Activated naive CD8-positive, alpha-beta T cell treated with anti-CD3 and anti-CD28 coated beads, Interleukin-2, amount 50 U/mL, for 16 hours (primary cell): ENCODE measurements around the gene GRK6.

Source experiments
- DNase-seq: peaks from one replicate; pipeline ENCODE4 v3.0.0-alpha.2; 2020; ENCODE audit warnings: low read depth, low spot score

GRK6 gene

GRCh38 chr5:177469750-177470525, 43.5 kb downstream of the GRK6 start:
- DNase-seq: no peak

- DNase-seq: no peak
These were observed 44.5 kb downstream of the GRK6 start for GRCh38 chr5:177470759-177471536.

DNA sequence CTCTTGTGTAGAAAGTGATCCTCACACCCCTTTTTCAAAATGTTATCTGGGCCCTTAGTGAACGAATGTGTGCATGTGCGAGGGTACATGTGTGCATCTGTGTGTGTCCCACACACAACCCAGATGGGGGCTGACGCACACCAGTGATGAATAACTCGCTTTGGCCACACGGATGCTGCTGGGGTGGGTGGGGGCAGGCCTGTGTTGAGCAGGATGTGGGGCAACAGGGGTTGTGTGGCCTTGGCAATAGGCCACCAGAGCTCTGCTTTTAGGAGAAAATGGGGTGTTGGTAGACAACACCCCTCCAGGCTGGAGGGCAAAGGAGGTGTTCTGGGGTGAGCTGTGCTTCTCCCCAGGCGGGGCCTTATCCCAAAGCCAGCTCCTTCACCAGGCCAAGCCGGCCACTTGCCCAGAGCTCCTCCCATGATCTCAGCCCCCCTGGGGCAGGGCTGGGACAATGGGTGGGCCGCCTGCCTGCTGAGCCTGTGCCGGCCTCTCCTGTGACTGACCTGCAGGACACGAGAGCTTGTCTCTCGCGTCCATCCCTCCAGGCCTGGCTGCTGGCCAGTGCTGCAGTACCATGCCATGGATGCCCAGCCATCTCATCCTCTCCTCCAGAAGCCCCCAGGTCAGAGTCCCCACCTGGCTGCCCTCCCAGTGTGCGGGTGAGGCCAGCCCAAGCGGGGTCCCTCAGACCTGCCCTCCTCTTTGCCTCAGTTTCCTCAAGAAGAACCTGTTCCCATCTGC, 45.3 kb downstream of the GRK6 start:
- no peak for DNase-seq

- DNase-seq: peak; percentile 58
These were observed 46.3 kb downstream of the GRK6 start for GRCh38 chr5:177472460-177473442.

- DNase-seq: no peak
These were observed 47.0 kb downstream of the GRK6 start, which contains the start of gene DBN1 for GRCh38 chr5:177473443-177474001. Gene DBN1, minus strand, starts transcription at chr5:177473634. Its CDS starts 113 bp downstream, at chr5:177473521.

DNA sequence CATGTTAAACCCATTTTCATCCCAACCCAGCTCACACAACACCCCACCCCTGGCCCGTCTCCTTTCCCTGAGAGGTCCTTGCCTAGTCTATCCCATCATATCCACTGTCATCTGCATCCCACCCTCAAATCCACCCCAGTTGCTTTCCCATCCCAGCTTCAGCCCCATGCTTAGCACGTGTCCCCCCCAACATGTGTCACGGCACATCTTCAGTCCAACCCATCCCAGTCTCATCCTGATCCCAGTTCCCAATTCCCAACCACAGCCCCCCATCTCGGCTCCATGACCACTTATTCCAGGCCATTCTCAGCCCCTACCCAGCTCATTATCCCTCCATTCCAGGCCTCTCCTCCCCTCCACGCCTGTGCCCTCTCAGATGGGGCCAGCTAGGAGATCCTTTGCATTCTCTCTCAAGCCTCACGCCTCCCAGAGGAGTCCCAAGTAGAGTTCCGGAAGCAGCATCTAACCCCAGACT, 47.6 kb downstream of the GRK6 start:
- no peak for DNase-seq

DNA sequence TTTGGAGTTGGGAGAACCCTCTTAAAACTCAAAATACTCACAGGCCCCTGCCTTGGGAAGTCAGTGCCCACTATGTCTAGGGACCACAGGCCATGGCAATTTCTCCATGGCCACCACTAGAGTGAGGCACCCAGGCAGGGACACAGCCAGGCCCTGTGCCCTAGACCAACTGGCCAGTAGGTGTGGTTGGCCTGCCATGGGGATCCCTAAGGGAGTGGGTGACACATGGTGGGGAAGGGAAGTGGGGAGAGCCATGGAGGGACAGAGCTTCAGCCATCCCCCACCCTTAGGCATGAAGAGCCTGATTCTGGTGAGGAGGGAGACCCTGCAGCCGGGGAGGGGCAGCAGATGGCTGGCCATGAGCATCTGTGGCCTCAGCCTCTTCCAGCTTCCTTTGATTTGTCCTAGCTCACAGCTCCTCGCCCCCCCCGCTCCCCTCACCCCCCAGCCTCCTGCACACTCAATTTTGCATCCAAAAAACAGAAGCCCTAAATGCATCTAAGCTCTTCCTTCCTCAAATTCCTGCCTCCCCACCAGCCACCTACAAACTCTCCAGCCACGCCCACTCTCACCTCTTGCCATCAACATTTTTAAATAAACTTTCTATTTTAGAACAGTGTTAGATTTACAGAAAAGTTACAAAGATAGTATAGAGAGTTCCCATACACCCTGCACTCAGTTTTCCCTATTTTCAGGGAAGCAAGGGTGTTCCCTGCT, 48.5 kb downstream of the GRK6 start:
- DNase-seq: no peak

- DNase-seq: no peak
These were observed 49.3 kb downstream of the GRK6 start for GRCh38 chr5:177475563-177476427.

DNA sequence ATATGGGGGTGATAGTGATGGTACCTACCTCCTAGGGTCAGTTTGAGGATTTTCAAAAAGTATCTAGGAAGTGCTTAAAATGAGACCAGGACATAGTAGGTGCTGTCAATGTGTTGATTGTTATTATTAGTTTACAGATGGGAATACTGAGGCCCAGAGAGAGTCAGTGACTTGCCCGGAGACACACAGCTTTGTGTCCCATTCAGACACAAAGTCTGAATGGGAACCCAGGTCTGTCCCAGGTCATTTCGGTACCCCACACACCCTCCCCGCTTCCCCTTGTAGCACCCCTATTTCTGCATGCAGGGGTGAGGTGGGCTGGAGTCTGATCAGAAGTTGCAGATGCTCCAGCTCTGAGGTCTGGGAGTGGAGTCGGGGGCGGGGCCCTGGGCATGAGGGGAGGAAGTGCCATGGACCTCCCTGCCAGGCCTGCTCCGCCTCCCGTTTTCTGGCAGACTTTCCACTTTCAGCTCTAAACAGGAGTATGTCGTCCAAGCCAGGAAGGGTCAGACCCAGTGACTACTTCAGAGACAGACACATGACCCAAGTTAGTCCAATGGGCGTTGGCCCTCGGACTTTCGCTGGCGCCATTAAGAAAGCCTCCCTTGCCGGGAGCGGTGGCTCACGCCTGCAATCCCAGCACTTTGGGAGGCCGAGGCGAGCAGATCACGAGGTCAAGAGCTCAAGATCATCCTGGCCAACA, 50.2 kb downstream of the GRK6 start:
- DNase-seq: no peak

DNA sequence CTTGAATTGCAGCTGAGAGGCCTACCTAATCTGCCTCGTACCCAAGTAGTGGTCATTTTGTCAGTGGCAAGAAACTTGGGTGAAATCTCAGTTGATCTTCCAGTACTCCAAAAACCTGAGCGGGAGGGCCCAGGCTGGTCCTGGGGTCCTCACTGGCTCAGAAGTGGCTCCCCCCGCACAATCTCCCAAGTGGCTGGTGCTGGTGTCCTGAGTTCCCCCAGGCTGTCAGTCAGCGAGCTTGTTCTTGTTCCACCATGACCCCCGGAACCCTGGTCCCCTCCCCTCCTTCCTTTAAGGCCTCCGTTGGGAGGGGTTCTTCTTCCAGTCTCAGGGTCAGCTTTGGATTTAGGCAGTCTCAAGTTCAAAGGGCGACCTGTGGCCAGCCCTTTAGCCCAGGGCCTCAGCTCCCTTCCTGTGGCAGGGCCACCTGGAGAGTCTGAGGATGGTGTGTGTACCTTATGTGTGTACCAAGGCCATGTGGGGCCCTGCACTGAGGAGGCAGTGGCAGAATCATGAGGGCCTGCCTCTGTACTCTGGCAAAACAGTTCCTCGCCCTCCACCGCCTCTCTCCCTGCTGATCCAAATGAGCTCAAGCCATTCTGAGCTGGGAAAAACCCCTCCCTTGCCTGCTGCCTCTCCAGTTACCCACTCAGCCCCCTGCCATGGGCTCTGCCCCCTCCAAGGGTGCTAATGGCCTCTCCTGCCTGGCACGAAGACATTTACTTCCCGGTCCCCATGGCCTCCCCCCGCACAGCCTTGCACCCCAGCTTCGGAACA, 51.4 kb downstream of the GRK6 start:
- DNase-seq: no peak

DNA sequence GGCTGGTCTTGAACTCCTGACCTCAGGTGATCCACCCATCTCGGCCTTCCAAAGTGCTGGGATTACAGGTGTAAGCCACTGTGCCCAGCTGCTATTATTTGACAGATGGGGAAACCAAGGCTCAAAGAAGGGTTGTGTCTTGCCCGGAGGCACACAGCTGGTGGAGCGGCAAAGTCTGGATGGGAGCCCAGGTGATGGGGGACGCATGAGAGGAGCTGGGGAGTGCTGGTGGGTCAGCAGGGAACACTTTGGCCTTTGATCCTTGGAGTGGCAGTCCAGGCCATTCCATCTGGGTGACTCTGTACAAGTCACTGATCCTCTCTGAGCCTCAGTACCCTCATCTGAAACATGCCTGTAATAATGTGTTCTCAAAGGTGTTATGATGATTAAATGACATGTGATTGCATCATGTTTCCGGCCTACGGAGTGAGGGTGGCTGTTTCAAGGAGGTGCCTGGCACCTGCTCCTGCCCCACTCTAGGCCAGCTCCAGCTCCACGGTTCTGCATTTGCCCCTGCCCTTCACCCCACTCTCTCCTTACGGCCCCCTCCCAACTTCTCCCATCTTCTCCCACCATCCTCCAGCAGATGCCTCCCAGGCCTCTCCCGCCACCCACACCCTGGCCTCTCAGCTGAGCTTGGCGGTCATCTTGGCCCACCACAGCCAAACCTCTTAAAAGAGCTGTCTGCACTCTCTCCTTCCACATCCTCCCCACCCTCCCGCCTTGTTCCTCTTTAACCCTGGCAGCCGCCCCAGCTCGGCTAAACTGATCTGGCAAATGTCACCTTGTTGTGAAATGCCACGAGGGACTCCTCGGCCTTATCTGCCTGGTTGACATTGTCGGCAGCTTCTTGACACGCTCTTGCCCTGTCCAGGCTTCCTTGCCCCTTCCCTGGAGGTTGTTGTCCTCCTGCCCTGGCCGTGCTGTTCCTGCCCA, 52.5 kb downstream of the GRK6 start:
- DNase-seq: no peak

- DNase-seq: no peak
These were observed 53.3 kb downstream of the GRK6 start for GRCh38 chr5:177479774-177480173.

- DNase-seq: no peak
These were observed 55.9 kb downstream of the GRK6 start for GRCh38 chr5:177482359-177482795.

DNA sequence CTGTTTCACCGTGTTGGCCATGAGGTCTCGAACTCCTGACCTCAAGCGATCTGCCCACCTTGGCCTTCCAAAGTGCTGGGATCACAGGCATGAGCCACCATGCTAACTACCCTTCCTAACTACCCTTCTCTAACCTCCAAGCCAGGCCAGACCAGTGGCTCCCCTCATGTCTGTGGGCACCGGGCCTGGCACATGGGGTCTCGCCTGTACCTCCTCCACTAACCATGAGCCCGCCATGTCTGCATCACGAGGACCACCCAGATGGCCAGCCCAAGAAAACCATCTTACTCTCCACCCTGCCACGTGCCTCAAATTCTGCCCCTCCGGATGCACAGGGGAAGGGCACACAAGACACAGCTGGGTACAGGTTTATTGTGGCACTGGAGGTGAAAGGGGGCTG, 56.6 kb downstream of the GRK6 start:
- no peak for DNase-seq

DNA sequence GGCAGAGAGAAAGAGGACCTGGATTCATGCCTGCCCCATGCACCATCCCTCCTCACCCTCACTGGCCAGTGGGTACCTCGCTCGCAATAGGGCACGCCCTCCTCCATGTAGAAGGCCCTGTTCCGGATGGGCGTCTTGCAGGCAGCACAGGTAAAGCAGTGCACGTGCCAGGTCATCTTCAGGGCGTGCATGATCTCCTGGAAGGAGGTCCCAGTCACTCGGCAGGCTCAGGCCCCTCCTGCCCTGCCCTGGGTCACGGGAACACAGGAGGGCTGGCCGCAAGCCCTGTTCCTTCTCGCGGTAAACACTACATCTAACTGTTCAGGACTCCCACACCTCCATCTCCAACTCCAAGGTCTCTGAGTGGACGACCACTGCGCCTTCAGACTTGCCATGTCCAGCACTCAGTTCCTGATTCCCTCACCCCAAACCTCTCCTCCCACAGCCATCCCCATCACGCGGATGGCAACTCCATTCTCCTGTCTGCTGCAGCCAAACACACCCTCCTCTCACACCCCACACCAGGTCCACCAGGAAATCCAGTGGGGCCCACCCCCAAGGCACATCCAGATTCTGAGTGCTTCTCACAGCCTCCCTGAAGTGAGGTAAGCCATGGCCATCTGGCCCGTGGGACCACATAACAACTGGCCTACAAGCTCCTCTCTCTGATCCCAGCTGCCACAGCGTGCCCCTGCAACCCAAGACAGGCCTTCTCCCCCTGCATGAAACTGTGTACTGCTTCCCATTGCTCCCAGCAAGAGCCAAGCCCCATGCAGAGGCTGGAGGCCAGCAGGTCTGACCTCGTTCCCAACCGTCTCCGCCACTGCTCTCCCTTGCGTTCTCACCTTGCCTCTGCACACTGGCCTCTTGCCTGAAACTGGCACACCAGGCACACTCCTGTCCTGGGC, 57.8 kb downstream of the GRK6 start:
- DNase-seq: no peak
